Neuronal stem cell (in vitro differentiated cells): ENCODE results near the gene ADK.
"Not testable (repeated sequence)": the region's sequence is repeated elsewhere in the genome, so short reads cannot be mapped to it uniquely, and the experiment has no call there.

Source experiments
- DNase-seq: peaks from one replicate; pipeline ENCODE4 v3.0.0-alpha.2; 2013; ENCODE audit warnings: low spot score
- H2AFZ ChIP-seq: one replicate; pipeline ENCODE4 v1.6.1; 2013; ENCODE audit warnings: mild to moderate bottlenecking, low read length, inconsistent platforms
- H2AK5ac ChIP-seq: 2 replicates; pipeline ENCODE4 v1.6.1; 2013; ENCODE audit warnings: low read depth, mild to moderate bottlenecking, inconsistent platforms, low read length, moderate library complexity, mixed read lengths
- H2BK120ac ChIP-seq: 2 replicates; pipeline ENCODE4 v1.6.1; 2013; ENCODE audit warnings: low read depth, mild to moderate bottlenecking, inconsistent platforms, low read length, moderate library complexity, mixed read lengths
- H2BK12ac ChIP-seq: one replicate; pipeline ENCODE4 v1.6.1; 2013; ENCODE audit warnings: low read length, inconsistent platforms
- H2BK15ac ChIP-seq: 2 replicates; pipeline ENCODE4 v1.6.1; 2013; ENCODE audit warnings: mild to moderate bottlenecking, low read length, inconsistent platforms, mixed read lengths
- H2BK5ac ChIP-seq: one replicate; pipeline ENCODE4 v1.6.1; 2013; ENCODE audit warnings: inconsistent platforms, mild to moderate bottlenecking, low read length, moderate library complexity
- H3K14ac ChIP-seq: one replicate; pipeline ENCODE4 v1.6.1; 2013; ENCODE audit warnings: low read length, inconsistent platforms
- H3K18ac ChIP-seq: 2 replicates; pipeline ENCODE4 v1.6.1; 2013; ENCODE audit warnings: low read length, inconsistent platforms
- H3K23ac ChIP-seq: 2 replicates; pipeline ENCODE4 v1.6.1; 2013; ENCODE audit warnings: low read depth, mild to moderate bottlenecking, mixed read lengths, low read length, inconsistent platforms; ENCODE audit not compliant: poor library complexity
- H3K27ac ChIP-seq: replicated peaks from 3 replicates; pipeline ENCODE4 v1.5.1; 2013; ENCODE audit warnings: low read length, inconsistent platforms
- H3K27me3 ChIP-seq, 3 experiments: 2 replicates each; pipeline ENCODE4 v1.6.1; 2013; ENCODE audit warnings: low read length in 3 of 3, mild to moderate bottlenecking in 2 of 3, inconsistent platforms in 1 of 3, low read depth in 1 of 3, mixed read lengths in 1 of 3, moderate library complexity in 1 of 3; ENCODE audit not compliant: control insufficient read depth in 3 of 3, insufficient read depth in 3 of 3
- H3K36me3 ChIP-seq, 2 donors: replicated peaks in 1 of 2; 2 replicates each; pipeline ENCODE4 v1.6.1; 2013; ENCODE audit warnings: low read length in 2 of 2; ENCODE audit not compliant: control insufficient read depth in 2 of 2, insufficient read depth in 2 of 2
- H3K4ac ChIP-seq: 2 replicates; pipeline ENCODE4 v1.6.1; 2013; ENCODE audit warnings: inconsistent platforms, mild to moderate bottlenecking, low read length, moderate library complexity
- H3K4me1 ChIP-seq, 2 donors: 1 replicate in 1 of 2; 2 replicates in 1 of 2; pipeline ENCODE4 v1.6.1; 2013; ENCODE audit warnings: low read length in 2 of 2, low read depth in 1 of 2; ENCODE audit not compliant: control insufficient read depth in 2 of 2, insufficient read depth in 1 of 2
- H3K4me2 ChIP-seq: one replicate; pipeline ENCODE4 v1.6.1; 2013; ENCODE audit warnings: mild to moderate bottlenecking, low read length, inconsistent platforms; ENCODE audit not compliant: insufficient read depth, poor library complexity, severe bottlenecking
- H3K4me3 ChIP-seq, 2 donors: 2 replicates each; pipeline ENCODE4 v1.5.1; 2013; ENCODE audit warnings: low read length in 2 of 2, mild to moderate bottlenecking in 2 of 2, inconsistent platforms in 1 of 2, moderate library complexity in 1 of 2
- H3K79me1 ChIP-seq: one replicate; pipeline ENCODE4 v1.6.1; 2013; ENCODE audit warnings: low read depth, mild to moderate bottlenecking, inconsistent platforms, low read length, moderate library complexity
- H3K9ac ChIP-seq: one replicate; pipeline ENCODE4 v1.6.1; 2013; ENCODE audit warnings: mild to moderate bottlenecking, low read depth, low read length, inconsistent platforms; ENCODE audit not compliant: poor library complexity
- H3K9me3 ChIP-seq, 2 donors: replicated peaks in 1 of 2; 2 replicates each; pipeline versions ENCODE3 to v1.6.1; 2013; ENCODE audit warnings: low read length in 2 of 2, mild to moderate bottlenecking in 2 of 2, inconsistent platforms in 1 of 2, low read depth in 1 of 2, mixed read lengths in 1 of 2, moderate library complexity in 1 of 2; ENCODE audit not compliant: control insufficient read depth in 2 of 2, insufficient read depth in 1 of 2
- H4K8ac ChIP-seq: one replicate; pipeline ENCODE4 v1.6.1; 2013; ENCODE audit warnings: low read depth, mild to moderate bottlenecking, inconsistent platforms, low read length, moderate library complexity
- H4K91ac ChIP-seq: one replicate; pipeline ENCODE4 v1.6.1; 2013; ENCODE audit warnings: low read length, low read depth, mild to moderate bottlenecking, inconsistent platforms; ENCODE audit not compliant: poor library complexity
- WGBS, 2 donors: extraction: QIAGEN DNeasy Blood & Tissue Kit; methylation state at CpG; one replicate each; pipeline ENCODE4 v1.1.7; 2013; ENCODE audit warnings: missing lambda C conversion rate in 2 of 2, mixed read lengths in 1 of 2; ENCODE audit not compliant: insufficient read length in 2 of 2, insufficient replicate concordance in 1 of 2; ENCODE audit errors: extremely low coverage in 2 of 2; 5-methylcytosine and 5-hydroxymethylcytosine counted together

The ADK gene

DNA sequence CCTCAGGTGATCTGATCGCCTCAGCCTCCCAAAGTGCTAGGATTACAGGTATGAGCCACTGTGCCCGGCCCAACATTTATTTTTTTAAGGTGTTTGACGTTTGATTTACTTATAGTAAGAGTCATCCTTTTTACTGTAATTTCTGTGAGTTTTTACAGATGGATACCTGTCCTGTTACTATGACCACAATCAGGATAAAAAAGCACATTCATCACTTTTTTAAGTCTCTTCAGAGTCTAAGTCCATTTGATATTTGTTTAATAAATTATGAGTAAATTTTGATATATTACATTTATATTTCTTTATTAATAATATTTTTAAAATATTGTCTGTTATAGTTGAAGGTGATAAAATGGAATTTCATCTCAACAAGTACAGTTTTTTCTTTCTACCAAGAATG, 374.9 kb downstream of the ADK start:
- no peak overlapping the region for H3K14ac ChIP-seq
- no peaks in the 10 kb centered on the region for H3K79me1 ChIP-seq
- H3K4me1 ChIP-seq: no peaks in the 10 kb centered on the region
- no peaks in the 10 kb centered on the region for H3K27me3 ChIP-seq
- no peak overlapping the region for H2AFZ ChIP-seq
- no peak overlapping the region for H3K4me2 ChIP-seq
- no peak for DNase-seq
- no peak overlapping the region for H4K8ac ChIP-seq
- H3K18ac ChIP-seq: no peak overlapping the region
- H2BK5ac ChIP-seq: no peak overlapping the region
- no peak overlapping the region for H2BK15ac ChIP-seq
- H3K36me3 ChIP-seq: no peaks in the 10 kb centered on the region
- H2AK5ac ChIP-seq: no peak overlapping the region
- H3K9ac ChIP-seq: no peak overlapping the region
- H3K9me3 ChIP-seq: no peaks in the 10 kb centered on the region
- no peak overlapping the region for H2BK12ac ChIP-seq
- H2BK120ac ChIP-seq: no peak overlapping the region
- H3K27ac ChIP-seq: no peak overlapping the region
- H3K23ac ChIP-seq: no peak overlapping the region
- no peak overlapping the region for H4K91ac ChIP-seq
- no peak overlapping the region for H3K4ac ChIP-seq
- WGBS, 2 donors: no CpG with 5 or more reads among the region's 3 CpGs
- H3K4me3 ChIP-seq: no peak overlapping the region

DNA sequence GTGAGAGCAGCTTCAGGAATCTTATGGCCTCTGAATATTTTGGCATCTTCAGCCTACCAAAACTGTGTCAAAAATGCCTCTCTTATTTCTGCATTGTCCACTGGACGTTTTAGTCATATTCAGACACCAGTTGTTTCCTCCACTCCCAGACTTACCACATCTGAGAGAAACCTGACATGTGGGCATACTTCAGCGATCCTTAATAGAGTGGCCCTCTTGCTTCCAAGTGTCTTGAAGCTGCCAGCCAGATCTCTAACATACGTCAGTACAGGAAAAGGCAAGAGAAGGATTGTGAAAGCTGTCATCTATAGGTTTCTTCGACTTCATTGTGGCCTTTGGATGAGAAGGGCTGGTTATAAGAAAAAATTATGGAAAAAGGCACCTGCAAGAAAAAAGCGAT, 376.6 kb downstream of the ADK start:
- not testable (repeated sequence) for H2AFZ ChIP-seq, H3K4me1 ChIP-seq, H3K4me3 ChIP-seq, H2BK120ac ChIP-seq, H2BK5ac ChIP-seq, H3K4ac ChIP-seq, H3K79me1 ChIP-seq, H2BK15ac ChIP-seq, H2AK5ac ChIP-seq, DNase-seq, H3K18ac ChIP-seq, H4K91ac ChIP-seq, H3K23ac ChIP-seq, H3K36me3 ChIP-seq, H3K4me2 ChIP-seq, H3K9me3 ChIP-seq, H2BK12ac ChIP-seq, H3K27ac ChIP-seq, H3K9ac ChIP-seq, H3K14ac ChIP-seq, H4K8ac ChIP-seq, H3K27me3 ChIP-seq
- no CpG with 5 or more reads among the region's 5 CpGs for WGBS, 2 donors

DNA sequence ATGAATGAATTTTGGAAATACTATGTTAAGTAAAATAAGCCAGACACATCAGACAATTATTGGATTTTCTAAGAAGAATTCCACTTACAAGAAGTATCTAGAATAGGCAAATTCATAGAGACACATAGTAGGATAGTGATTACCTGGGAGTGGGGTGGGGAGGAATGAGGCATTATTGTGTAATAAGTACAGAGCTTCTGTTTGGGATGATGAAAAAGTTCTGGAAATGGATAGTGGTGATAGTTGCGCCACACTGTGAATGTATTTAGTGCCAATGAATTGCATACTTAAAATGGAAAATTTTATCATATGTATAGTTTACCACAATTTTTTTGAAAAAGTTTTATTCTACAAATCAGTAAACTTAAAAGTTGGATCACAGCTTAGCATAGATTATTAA, 378.2 kb downstream of the ADK start:
- no peak overlapping the region for H3K18ac ChIP-seq
- no peak overlapping the region for H3K14ac ChIP-seq
- H3K23ac ChIP-seq: no peak overlapping the region
- H3K4me2 ChIP-seq: no peak overlapping the region
- no peak overlapping the region for H3K4ac ChIP-seq
- H4K91ac ChIP-seq: no peak overlapping the region
- no peak overlapping the region for H3K4me3 ChIP-seq
- H4K8ac ChIP-seq: no peak overlapping the region
- no peak overlapping the region for H2BK5ac ChIP-seq
- no peak overlapping the region for H2BK120ac ChIP-seq
- no peak for DNase-seq
- no peaks in the 10 kb centered on the region for H3K9me3 ChIP-seq
- H3K27me3 ChIP-seq: no peaks in the 10 kb centered on the region
- H3K9ac ChIP-seq: no peak overlapping the region
- H3K36me3 ChIP-seq: no peaks in the 10 kb centered on the region
- H3K4me1 ChIP-seq: no peaks in the 10 kb centered on the region
- no peak overlapping the region for H2AK5ac ChIP-seq
- no peak overlapping the region for H2BK15ac ChIP-seq
- H2BK12ac ChIP-seq: no peak overlapping the region
- H3K27ac ChIP-seq: no peak overlapping the region
- H2AFZ ChIP-seq: no peak overlapping the region
- no CpG with 5 or more reads among the region's 1 CpG for WGBS, 2 donors
- H3K79me1 ChIP-seq: no peaks in the 10 kb centered on the region

DNA sequence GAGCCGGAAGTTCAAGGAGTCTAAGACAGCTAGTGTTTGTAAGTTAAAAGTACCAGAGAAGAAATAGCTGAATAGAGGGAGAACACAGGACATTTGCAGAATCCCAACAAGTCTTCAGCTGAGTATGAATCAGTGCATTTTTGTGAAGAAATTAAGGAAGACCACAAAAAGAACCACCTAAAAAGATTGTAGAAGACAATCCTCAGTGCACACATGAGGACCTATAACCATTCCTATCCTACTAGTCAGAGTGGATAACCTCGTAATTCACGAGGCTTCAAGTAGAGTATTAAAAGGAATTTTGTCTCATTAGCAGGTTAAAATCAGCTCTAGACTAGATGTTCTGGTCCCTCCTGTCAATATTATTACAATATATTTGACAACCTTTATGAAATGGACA, 380.0 kb downstream of the ADK start:
- no peak for DNase-seq
- no peak overlapping the region for H3K23ac ChIP-seq
- no peaks in the 10 kb centered on the region for H3K27me3 ChIP-seq
- no peak overlapping the region for H2AK5ac ChIP-seq
- H2AFZ ChIP-seq: no peak overlapping the region
- no peaks in the 10 kb centered on the region for H3K4me1 ChIP-seq
- H2BK5ac ChIP-seq: no peak overlapping the region
- no peak overlapping the region for H3K4me2 ChIP-seq
- H3K4ac ChIP-seq: no peak overlapping the region
- H3K27ac ChIP-seq: no peak overlapping the region
- H3K18ac ChIP-seq: no peak overlapping the region
- H3K9ac ChIP-seq: no peak overlapping the region
- H4K91ac ChIP-seq: no peak overlapping the region
- no peak overlapping the region for H2BK15ac ChIP-seq
- no peak overlapping the region for H2BK120ac ChIP-seq
- WGBS, 2 donors: no CpG with 5 or more reads among the region's 3 CpGs
- H3K9me3 ChIP-seq: no peaks in the 10 kb centered on the region
- H4K8ac ChIP-seq: no peak overlapping the region
- H3K4me3 ChIP-seq: no peak overlapping the region
- no peaks in the 10 kb centered on the region for H3K36me3 ChIP-seq
- no peak overlapping the region for H3K14ac ChIP-seq
- H2BK12ac ChIP-seq: no peak overlapping the region
- no peaks in the 10 kb centered on the region for H3K79me1 ChIP-seq
